Sciatic nerve (tissue), 2 donors: ENCODE results near the gene WSCD1. TPM values are rescaled to one million over a fixed set of nuclear protein-coding genes. Genes with fewer than 3 reads are reported as not detected.

Source experiments
- ATAC-seq: fragments of 200-7000 bp; cut with Tn5 transposase; one replicate; pipeline ENCODE4 v1.9.1; 2020; ENCODE audit warnings: mild to moderate bottlenecking, moderate library complexity
- DNase-seq: peaks from one replicate; pipeline ENCODE4 v3.0.0-alpha.2; 2020; ENCODE audit warnings: low spot score
- intact Hi-C: fragments of 100-400 bp; cut with DNase I; formaldehyde crosslinking; loops from one replicate; pipeline ENCODE4 v1.14.2; 2022
- total RNA-seq: library from RNA; stranded (reverse); fragmentation: NEBNext Ultra II Directional; extraction: Animal tissue kit (Norgen Biotek cat#: 25700); gene quantifications from one replicate; pipeline ENCODE4 v1.2.1, GENCODE V29; 2021
- donor health status: DM: no; HTN: no; CAD: no.
- donor health status: DM: no; HTN: no; CAD: no.

WSCD1 gene
- total RNA-seq, 1 donor from 2014 or later: 4.8 TPM

DNA sequence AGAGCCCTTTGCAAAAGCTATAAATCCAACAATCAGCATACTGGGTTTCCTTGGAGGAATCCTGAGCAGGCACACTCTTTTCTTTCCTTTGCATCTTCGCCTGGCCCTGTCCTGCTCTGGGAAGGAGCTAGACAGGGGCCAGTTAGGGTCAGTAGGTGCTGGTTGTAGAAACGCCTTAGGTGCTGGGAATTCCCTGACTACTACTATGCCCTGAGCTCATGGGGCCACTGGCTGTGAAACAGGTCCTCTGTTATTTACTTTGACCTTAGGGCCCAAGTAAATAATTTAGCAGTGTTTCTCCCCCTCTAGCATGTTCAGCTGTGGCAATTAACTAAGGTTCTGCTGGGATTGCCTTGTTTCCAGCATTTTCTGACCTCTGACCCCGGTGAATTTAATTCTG is 15.8 kb upstream of the WSCD1 start:
- no peak for ATAC-seq
- DNase-seq: no peak
- intact Hi-C loops: no loop called here

DNA sequence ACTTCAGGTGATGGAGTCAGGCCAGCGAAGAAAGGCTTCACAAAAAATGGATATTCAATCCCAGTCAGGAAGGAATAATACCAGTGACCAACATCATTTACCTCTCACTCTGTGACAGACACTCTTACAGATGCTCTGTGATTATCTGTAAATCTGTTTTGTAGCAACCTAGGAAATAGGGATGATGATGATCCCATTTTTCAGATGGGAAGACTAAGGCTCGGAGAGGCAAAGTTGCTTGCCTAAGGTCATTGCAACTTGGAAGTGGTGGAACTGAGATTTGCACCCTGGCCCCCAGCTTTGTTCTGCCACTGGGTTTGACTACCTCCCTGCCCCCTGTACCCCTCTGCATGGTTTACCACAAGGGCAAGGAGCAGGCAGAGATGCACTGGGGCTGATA is 14.1 kb upstream of the WSCD1 start:
- DNase-seq (no peak), ATAC-seq (no peak)
- intact Hi-C loops: no loop called here

DNA sequence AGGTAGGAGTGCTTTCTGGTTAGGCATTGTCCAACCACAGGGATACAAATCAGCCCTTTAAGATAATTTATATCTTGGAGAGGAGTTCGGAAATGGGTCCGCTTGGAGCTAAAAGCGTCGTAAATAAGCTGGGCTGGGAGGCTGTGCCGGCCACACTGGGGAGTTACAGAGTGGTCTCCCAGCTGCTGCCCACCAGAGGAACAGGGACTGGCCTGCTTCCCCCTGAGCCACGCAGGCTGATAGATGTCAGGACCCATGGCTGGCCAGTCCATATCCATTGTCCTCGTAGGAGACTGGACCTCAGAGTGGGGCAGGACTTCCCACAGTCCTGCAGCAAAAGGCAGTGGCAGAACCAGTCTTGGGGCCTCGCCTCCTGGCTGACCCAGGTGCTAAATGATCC is 12.6 kb upstream of the WSCD1 start:
- intact Hi-C loops: no loop called here
- DNase-seq (no peak), ATAC-seq (no peak)

DNA sequence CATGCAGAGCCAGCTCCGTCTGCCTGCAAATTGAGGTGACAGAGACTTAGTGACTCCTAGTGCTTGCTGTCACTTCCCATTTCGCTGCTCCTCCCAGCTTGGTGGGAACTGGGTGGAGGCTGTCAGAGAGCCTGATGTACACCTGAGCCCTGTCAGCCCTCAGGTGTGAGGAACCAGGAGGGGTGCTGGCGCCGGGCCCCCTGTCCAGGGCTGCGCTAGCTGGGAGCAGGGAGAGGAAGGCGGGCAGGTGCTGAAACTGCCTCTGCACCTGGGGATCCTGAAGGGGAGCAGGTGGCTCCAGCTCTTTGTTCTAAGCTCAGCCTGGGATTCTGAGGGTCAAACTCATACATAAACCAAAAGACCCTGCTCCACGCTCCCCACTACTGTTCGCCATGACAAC is 10.8 kb upstream of the WSCD1 start:
- DNase-seq (no peak), ATAC-seq (no peak)
- intact Hi-C loops: no loop called here

DNA sequence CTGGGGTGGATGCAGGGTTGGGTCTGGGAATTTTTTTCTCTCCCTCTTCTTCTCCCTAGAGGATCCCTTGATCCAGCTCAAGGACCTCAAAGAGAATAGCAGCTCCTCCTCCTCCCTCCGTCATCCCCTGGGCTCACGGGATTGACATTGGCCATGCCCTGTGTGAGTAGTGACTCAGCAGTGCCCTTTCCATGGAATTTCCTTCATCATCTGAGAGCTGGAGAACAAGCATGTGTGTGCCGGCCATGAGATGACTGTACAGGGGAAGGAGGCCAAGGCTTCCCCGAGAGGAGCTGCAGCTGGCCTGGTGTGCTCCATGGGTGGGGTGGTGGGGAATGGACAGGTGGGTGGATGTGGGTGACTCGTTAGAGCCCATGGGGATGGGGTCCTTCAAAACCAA is 8.9 kb upstream of the WSCD1 start:
- ATAC-seq (no peak), DNase-seq (no peak)
- intact Hi-C loops: no loop called here

DNA sequence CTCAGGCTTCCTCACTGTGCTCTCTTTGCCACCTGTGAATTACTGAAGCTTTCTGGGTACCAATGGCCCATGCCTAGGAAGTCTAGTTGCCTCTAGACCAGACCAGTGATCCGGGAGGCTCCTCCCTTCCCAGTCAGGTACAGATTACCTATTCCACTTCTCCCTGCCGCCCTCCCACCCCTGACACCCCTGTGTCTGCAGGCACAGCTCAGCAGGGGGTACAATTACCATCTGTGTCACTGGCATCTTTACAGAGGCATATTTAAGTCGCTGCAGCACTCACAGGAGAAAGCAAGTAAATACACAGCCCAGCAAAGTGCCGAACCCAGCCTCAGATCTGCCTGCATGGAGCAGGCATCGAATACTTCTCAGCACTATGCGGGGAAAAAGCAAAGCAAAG is 5.3 kb upstream of the WSCD1 start:
- no peak for ATAC-seq

DNA sequence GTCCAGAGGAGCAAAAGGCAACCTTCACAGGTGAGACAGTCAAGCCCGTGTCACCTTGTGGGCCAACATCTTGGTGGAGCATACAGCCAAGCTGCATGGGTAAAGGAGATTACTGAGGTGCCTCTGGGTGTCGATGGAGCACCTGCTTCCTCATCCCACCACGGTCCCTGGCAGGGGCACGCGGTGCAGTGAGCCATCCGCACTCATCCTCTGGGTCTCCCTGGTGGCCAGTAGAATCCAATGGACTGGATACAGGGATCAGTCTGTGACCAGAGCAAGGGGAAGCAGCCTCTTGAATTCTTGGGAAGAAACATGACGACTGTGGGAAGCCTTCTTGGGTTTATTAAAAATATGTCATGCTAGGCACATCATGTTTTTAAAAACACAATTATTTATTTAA is 4.8 kb upstream of the WSCD1 start:
- ATAC-seq: no peak
- DNase-seq: no peak
- intact Hi-C loops: no loop called here

More for the DNA sequence above, 5.3 kb upstream of the WSCD1 start:
- intact Hi-C loops: no loop called here
- DNase-seq: no peak

DNA sequence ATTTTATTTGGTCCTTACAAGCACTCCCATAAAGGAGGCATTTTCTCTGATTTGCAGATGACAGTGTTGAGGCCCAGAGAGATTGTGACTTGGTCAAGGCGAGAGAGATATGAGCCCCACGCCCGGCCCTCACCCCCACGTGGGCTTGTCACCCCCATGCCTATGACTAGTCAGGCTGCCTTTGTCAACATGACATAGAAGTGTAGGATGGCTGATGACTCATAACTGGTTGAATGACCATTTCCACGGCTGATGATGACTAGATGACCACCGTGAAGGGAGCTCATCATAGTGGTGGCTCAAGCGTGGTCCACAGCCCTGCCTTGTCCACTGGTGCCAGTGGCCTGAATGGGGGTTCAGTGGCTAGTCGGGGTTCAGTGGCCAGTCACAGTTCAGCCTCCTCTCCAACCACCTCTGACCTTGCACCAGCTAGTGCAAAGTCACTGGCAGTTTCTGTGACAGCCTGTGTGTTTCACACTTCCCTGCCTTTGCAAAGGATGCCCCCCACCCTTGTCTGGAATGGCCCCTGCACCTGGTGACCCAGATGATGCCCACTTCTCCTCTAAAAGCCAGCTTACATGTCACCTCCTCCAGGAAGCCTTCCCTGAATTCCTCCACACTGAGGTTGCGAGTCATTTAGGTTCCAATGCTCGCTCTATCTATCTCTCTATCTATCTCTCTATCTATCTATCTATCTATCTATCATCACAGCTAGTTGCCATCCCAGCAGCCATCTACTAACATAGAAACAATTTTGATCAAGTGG is 3.8 kb upstream of the WSCD1 start:
- DNase-seq (no peak), ATAC-seq (no peak)
- intact Hi-C loops: no loop called here

DNA sequence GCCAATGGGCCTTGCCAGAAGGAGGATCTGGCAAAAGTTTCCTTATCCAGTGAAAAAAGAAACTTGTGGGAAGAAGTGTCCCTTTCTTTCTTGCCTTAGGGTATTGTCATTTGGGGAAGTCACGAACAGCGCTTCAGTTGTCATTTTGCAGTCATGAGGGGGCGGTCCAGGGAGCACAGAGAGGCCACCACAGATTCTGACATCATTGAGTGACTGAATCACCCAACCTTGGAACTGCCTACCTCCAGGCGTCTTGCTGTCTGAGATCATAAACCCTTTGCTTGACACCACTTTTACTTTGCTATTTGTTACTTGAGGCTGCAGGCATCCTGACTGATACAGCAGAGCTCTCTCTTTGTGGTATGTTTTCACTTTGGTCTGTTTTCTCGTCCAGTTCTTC is 3.1 kb upstream of the WSCD1 start:
- ATAC-seq (no peak), DNase-seq (no peak)
- intact Hi-C loops: no loop called here

DNA sequence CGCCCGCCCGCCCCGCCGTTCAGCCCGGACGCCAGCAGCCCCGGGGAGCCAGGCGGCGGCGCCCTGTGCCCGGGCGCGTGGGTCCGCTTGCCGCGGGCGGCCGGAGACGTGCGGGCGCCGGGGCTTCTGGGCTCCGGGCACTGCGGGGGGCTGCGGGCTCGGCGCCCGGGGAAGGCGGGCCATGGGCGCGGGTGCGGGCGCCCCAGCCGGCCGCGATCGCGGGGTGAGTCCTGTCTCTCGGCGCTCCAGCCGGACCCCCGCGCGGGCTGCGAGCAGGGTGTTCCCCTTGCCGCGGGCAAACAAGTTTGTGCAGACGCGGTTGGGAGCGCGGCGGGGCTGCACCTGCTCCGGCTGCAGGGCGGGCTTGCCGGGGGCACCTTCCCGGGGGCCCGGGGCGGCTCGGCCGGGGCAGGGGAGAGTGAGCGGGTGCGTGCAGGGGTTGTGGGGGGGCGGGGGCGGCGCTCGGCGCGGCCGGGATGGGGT is 292 bp downstream of the WSCD1 start:
- intact Hi-C loops: no loop called here
- no peak for ATAC-seq

DNA sequence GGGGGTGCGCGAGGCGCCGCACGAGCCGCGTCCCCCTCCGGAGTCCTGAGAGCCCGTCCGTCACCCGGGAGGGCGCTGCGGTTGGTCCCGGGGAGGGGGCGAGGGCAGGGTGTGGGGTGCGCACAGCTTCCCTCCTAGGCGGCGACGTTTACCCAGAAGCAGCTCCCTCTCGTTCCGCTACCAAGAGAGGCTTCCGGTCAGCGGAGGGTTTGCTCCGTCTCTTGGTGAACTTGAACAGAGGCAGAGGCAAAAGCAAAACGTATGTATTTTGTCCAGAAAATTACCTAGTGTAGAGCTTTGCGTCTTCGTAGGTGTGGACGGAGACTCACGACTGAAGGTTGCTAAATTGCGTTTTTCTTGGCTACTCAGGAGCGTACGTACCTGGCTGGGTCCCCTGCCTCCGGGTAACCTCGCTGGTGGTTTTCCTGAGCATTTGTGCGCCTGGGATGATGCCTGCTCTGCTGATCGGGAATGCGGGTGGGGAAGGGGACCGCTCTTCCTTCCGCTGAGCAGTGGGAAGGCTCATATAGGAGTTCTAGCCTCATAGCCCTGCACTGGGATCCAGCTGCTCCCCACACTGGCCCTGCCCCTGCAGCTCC is 833 bp downstream of the WSCD1 start:
- intact Hi-C loops: no loop called here
- DNase-seq: no peak
- no peak for ATAC-seq

More for the DNA sequence above, 292 bp downstream of the WSCD1 start:
- no peak for DNase-seq

DNA sequence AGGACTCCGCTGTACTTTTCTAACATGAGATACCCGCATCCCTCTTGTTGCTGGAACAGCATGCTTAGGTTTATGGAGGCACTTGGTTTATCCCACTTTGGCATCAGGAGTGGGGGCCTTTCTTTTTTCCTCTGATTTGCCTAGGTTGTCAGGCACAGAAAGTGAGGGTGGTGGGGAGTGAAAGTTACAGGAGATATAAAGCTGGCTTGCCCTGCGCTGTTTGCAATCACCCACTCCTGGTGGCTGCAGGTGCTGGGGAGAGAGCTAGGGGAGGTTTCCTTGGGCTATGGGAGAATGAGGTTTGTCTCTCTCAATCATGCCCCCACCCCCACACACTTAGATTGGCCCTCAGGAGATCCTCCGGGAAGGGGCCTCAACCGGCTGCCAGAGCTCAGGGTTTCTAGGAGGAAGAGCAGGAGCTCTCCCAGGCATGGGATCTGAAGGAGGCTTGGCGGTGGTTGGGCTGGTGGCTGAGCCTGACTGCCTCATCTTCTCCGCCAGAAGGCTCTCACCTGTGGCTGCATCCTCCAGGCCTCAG is 1.4 kb downstream of the WSCD1 start:
- intact Hi-C loops: no loop called here
- DNase-seq: no peak
- no peak for ATAC-seq

DNA sequence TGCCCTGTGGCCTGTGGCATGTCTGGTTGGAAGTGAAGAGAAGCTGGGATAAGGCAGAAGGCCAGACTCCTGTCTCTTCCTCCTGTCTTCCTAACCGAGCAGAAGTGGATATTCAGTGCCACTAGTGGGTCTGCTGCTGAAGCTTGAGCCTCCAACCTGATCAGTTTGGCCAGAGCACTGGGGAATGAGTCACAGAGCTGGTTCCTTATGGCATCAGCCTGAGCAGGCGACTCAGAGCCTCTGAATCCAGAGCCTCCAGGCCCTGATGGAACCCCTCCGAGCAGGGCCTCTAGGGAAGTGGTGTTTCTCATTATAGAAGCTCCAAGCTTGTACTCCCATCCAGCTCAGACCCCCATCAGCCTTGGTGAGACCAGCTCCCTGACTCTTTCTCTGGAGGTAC is 2.0 kb downstream of the WSCD1 start:
- intact Hi-C loops: no loop called here

DNA sequence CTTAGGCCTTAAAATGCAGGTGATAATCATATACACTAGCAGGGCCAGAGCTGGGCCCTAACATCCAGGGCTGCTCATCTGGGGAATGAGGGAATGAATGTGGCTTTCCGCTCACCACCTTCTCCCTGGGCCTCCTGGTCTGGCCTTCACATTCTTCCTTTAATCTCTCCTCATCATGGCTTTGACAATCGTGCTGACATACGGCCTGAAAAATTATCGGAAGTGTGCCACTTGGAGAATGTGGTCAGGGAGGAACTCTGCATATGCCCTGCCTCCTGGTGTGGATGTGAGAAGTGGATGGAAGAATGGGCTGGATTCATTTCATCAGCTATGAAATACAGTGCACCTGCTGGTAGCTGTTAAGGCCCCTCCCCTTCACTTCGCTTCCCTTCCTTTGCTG is 2.4 kb downstream of the WSCD1 start:
- DNase-seq (no peak), ATAC-seq (no peak)
- intact Hi-C loops: no loop called here

More for the DNA sequence above, 2.0 kb downstream of the WSCD1 start:
- DNase-seq (no peak), ATAC-seq (no peak)

DNA sequence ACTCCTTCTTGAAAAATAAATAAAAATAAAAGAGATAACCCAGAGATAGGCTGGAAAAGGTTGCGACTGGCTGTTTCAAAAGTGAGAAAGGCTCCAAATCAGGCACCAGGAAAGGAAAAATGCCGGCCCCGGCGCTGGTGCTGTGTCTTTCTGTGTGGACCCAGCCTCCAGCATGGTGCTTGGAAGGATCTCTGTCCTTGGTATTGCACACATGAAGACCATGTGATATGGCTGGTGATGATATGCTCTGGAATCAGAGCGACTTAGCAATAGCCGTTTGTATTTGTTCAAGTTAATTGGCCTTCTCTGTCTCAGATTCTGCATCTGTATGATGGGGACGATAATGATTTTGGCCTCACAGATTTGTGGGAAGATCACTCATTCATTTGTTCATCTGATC is 3.4 kb downstream of the WSCD1 start:
- ATAC-seq: no peak
- intact Hi-C loops: no loop called here
- DNase-seq: no peak

DNA sequence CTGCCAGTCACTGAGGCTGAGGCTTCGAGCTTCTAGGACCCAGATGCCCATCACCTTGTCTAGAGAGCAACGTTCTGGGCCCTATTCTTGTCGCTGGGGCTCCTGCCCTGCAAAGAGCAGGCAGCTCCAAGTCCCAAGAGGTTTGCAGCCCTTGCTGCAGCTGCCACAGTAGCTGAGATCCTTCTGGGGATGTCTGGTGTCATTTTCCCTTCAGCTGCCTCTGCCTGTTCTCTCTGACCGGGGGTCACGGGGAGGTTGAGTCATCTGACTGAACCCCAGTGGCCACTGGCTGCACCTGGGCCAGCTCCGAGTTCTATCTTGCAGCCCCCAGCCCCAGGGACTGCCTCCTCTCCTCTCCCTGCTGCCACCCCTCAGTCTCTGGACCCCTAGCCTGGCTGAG is 4.9 kb downstream of the WSCD1 start:
- ATAC-seq (no peak), DNase-seq (no peak)
- intact Hi-C loops: no loop called here

DNA sequence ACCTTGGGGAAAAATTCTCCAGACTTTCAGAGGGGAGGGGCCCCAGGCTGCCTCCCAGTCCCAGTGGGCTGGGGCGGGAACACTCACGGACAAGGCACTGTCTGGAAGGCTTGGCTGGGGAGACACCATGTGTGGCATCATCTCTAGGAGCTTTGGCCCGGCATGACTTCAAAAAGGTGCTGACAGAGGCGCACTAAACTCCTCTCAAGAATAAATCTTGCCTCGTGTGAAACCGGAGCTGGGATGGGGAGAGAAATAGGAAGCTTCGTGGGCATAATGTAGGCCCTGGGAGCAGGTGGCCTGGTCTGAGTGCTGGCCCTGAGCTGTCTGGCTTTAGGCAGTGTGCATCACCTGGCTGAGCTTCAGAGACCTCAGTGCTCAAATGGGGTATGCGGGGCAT is 5.7 kb downstream of the WSCD1 start:
- intact Hi-C loops: no loop called here
- DNase-seq: no peak
- no peak for ATAC-seq

DNA sequence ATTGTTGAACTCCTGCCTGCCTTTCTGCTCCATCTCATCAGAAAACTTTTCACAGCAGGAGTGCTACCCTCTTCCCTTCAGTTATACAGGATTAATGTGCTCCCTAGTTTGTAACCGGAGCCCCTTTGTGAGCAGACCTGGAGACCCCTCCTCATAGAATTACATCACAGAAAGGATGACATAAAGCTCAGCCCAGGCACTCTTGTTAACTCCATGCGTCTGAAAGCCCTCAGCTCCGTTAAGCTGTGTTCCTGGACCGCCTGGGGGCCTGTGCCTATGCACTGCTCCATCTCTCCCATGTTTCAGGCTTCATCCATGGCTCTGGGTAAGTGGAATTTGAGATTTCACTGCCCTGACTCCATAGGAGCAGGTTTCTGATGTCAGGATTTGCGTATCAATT is 7.6 kb downstream of the WSCD1 start:
- no peak for ATAC-seq
- intact Hi-C loops: no loop called here
- DNase-seq: no peak

DNA sequence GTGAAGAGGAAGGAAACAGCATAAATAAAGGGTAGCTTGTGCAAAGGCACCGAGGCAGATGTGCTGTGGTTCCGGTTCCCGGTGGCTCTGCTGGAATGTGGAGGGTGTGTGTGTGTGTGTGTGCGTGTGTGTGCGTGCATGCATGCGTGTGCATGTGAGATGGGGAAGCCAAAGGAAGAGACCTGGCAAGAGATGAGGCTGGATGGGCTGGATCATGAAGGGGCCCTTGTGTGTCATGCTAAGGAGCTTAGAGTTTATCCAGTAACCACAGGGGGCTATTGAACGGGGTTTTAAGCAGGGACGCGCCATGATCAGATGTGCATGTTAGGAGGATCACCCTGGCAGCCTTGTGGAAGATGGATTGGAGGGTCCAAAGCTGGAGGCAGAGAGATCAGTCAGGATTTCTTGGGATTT is 8.3 kb downstream of the WSCD1 start:
- DNase-seq: no peak
- ATAC-seq: no peak
- intact Hi-C loops: no loop called here

DNA sequence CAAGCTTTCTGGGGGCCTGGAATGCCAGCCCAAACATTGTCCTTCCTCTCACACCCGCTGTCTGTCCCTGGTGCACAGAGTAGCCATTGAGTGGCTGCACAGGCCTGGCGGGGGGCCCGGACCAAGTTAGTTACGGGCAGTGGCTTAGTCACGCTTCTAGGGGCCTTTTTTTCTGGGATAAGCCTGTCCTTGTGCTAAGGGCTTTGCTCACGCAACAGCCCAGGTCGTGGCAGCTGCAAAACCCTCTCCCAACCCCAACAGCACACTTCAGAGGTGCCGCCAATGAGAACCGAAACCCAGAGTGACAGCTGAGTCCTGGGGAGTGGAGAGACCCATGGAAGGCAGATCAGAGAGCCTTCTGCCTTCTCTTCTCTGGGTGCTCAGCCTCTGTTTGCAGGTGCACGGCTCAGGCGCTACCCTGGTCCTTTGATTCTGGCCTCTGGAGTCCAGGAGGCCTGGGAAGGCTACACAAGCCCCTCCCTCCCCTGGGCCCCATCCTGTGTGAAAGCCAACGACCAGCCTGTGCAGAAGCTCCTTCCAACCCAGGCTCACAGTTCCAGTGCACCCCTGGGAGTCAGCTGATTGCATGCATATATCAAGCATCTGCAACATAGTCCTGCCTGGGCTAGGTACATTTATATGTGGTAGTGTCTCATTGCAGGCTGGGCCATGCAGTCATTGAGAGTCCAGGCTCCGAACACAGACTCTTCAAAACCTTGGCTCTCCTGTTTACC is 9.1 kb downstream of the WSCD1 start:
- DNase-seq: no peak
- no peak for ATAC-seq
- intact Hi-C loops: no loop called here
